Right lobe of liver (tissue), 4 donors: ENCODE measurements around the gene TRAPPC4.

ENCODE experiments used
- CTCF ChIP-seq, 4 donors: fragments of 200-600 bp in 3 of 4; fragments of 450-650 bp in 1 of 4; IDR thresholded peaks; one replicate each; pipeline versions ENCODE4 v1.5.1 to v1.8.0; 2016 to 2022; ENCODE audit warnings: antibody characterized with exemption in 4 of 4, mild to moderate bottlenecking in 2 of 4
- POLR2A ChIP-seq: fragments of 450-650 bp; IDR thresholded peaks from one replicate; pipeline ENCODE4 v1.6.1; 2017; ENCODE audit warnings: antibody characterized with exemption, mild to moderate bottlenecking
- donor health status: DM: no; HTN: no; CAD: no.
- donor health status: DM: no; HTN: no; CAD: no.
- donor health status: DM: no; HTN: yes; CAD: no.

- TF ChIP-seq CTCF (IDR thresholded peaks at IDR 0.05) (no peak), POLR2A (no peak)
Measured at GRCh38 chr11:119029069-119029339, 10.4 kb downstream of the TRAPPC4 start.
